Neural cell (in vitro differentiated cells): ENCODE results near the gene MFSD2A. TPM values are rescaled to one million over a fixed set of nuclear protein-coding genes. Genes with fewer than 3 reads are reported as not detected.

Experiments used
- H2AFZ ChIP-seq: fragments of 200-600, 300-800 bp; sonication (generic), shearing (Covaris generic); 2 replicates; pipeline ENCODE4 v1.6.0; 2014; ENCODE audit warnings: low read depth, mild to moderate bottlenecking, antibody characterized with exemption, low read length, moderate library complexity
- H3F3A ChIP-seq: fragments of 200-600 bp; shearing (Covaris generic); 2 replicates; pipeline ENCODE4 v1.6.1; 2016; ENCODE audit warnings: mild to moderate bottlenecking, moderate library complexity, mixed read lengths, antibody characterized with exemption, low read length; ENCODE audit not compliant: insufficient read depth, poor library complexity, severe bottlenecking
- H3K27ac ChIP-seq: fragments of 200-600, 300-800 bp; sonication (generic), shearing (Covaris generic); 2 replicates; pipeline ENCODE4 v1.5.1; 2014; ENCODE audit warnings: mild to moderate bottlenecking, low read length, moderate library complexity
- H3K27me3 ChIP-seq: fragments of 300-800, 200-600 bp; sonication (generic), shearing (Covaris generic); 2 replicates; pipeline ENCODE4 v1.6.0; 2014; ENCODE audit warnings: mild to moderate bottlenecking, low read depth, low read length, moderate library complexity; ENCODE audit not compliant: insufficient read depth
- H3K36me3 ChIP-seq: fragments of 300-800, 200-600 bp; sonication (generic), shearing (Covaris generic); 2 replicates; pipeline ENCODE4 v1.5.1; 2014; ENCODE audit warnings: mild to moderate bottlenecking, antibody characterized with exemption, low read length, moderate library complexity; ENCODE audit not compliant: insufficient read depth
- H3K4me2 ChIP-seq: fragments of 300-800, 200-600 bp; sonication (generic), shearing (Covaris generic); 2 replicates; pipeline ENCODE4 v1.6.0; 2014; ENCODE audit warnings: mild to moderate bottlenecking, low read length
- H3K4me3 ChIP-seq: fragments of 300-800, 200-600 bp; sonication (generic), shearing (Covaris generic); 2 replicates; pipeline ENCODE4 v1.5.1; 2014; ENCODE audit warnings: mild to moderate bottlenecking, low read length, moderate library complexity
- H3K79me2 ChIP-seq: fragments of 200-600 bp; shearing (Covaris generic); replicated peaks from 2 replicates; pipeline ENCODE4 v1.6.0; 2014; ENCODE audit warnings: mild to moderate bottlenecking, low read length, moderate library complexity; ENCODE audit not compliant: insufficient read depth
- H3K9ac ChIP-seq: fragments of 300-800, 200-600 bp; sonication (generic), shearing (Covaris generic); 2 replicates; pipeline ENCODE4 v1.6.1; 2016; ENCODE audit warnings: mild to moderate bottlenecking, low read length, mixed read lengths
- H3K9me2 ChIP-seq: fragments of 200-600 bp; shearing (Covaris generic); 2 replicates; pipeline ENCODE4 v1.6.1; 2016; ENCODE audit warnings: mild to moderate bottlenecking, low read length, mixed read lengths; ENCODE audit not compliant: insufficient read depth
- H3K9me3 ChIP-seq: fragments of 200-600, 300-800 bp; sonication (generic), shearing (Covaris generic); 2 replicates; pipeline ENCODE4 v1.6.1; 2016; ENCODE audit warnings: mild to moderate bottlenecking, mixed run types, low read length, moderate library complexity, mixed read lengths
- H4K20me1 ChIP-seq: fragments of 200-600 bp; shearing (Covaris generic); 2 replicates; pipeline ENCODE4 v1.6.1; 2016; ENCODE audit warnings: mild to moderate bottlenecking, mixed run types; ENCODE audit not compliant: insufficient read depth
- EZH2 ChIP-seq: fragments of 200-600, 300-800 bp; shearing (Covaris generic), sonication (generic); IDR thresholded peaks from 2 replicates; pipeline ENCODE4 v1.6.1; 2014; ENCODE audit warnings: antibody characterized with exemption, low read length, borderline replicate concordance, mild to moderate bottlenecking; ENCODE audit not compliant: insufficient read depth, poor library complexity, severe bottlenecking
- MXI1 ChIP-seq: fragments of 450-650 bp; conservative IDR thresholded peaks from 2 replicates; pipeline ENCODE4 v1.6.1; 2014; ENCODE audit warnings: antibody characterized with exemption, mild to moderate bottlenecking; ENCODE audit not compliant: poor library complexity, severe bottlenecking
- POLR2AphosphoS5 ChIP-seq: IDR thresholded peaks from 2 replicates; pipeline ENCODE4 v1.6.1; 2012
- RAD21 ChIP-seq: fragments of 450-650 bp; conservative IDR thresholded peaks from 2 replicates; pipeline ENCODE4 v1.6.1; 2014; ENCODE audit warnings: antibody characterized with exemption, mild to moderate bottlenecking, moderate library complexity
- SMC3 ChIP-seq: fragments of 450-650 bp; conservative IDR thresholded peaks from 2 replicates; pipeline ENCODE4 v1.6.1; 2014; ENCODE audit warnings: antibody characterized with exemption, mild to moderate bottlenecking, moderate library complexity; ENCODE audit not compliant: poor library complexity
- TAF1 ChIP-seq: IDR thresholded peaks from 2 replicates; pipeline ENCODE4 v1.6.1; 2012; ENCODE audit warnings: low read depth
- polyA plus RNA-seq: library from polyadenylated mRNA; depleted of rRNA; stranded (reverse); fragments of >200 nt; gene quantifications from 2 replicates; pipeline ENCODE4 v1.2.3, GENCODE V29; 2014
- TF ChIP-seq, protein P1 (sequence below): IDR thresholded peaks from 2 replicates; pipeline ENCODE4 v1.6.1; 2012; ENCODE audit warnings: borderline replicate concordance
- TF ChIP-seq, protein P2 (sequence below): fragments of 450-650 bp; IDR thresholded peaks from 2 replicates; pipeline ENCODE4 v1.5.1; 2014; ENCODE audit warnings: antibody characterized with exemption, mild to moderate bottlenecking, moderate library complexity; ENCODE audit not compliant: poor library complexity, severe bottlenecking

MFSD2A gene
- polyA plus RNA-seq, 1 donor from 2014 or later, result 7.0 TPM

DNA sequence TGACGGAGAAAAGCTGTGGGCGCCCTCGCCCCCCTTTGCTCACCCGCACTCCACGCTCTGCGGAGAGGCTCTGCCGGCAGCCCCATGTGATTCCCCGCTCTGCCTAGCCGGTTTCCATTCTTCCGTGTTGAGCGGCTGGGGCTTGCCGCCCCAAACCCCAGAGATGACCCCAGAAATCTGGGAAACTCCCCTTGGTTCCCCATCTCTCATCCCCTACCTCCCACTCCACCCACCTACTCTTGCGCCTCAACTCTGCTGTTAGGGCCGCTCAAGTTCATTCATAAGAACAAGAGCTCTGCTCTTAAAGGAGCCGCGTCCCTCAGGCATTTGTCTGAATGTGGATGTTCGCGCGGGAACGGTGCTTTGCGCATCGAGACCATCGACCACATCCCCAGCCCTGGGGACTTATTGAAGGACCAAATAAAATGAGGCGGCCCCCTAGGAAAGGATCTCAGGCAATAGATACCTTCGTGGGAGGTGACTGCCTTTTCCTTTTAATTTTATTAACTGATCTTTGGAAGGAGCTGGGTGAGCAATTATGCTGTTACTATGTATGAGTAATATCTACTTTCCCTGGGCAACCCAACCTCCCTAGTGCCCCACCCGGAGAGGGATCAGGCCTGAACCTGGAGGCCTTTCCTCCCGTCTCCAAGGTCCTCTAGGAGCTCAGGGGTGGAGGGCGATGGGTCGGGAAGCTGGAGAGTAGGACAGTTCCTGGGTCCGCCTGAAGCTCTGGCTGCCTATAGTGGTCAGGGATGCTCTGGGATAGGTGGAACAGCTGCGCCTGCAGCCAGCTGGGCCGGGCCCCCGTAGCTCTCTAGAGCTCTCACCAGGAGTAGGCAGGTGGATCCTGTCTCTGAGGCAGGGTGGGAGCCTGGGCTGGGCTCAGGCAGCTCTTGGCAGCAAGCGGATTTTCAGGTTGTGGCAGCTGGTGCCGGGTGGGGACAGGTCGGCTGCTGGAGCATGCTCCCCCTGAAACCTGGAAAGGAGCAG is 898 bp downstream of the MFSD2A start:
- Histone ChIP-seq H3F3A (no peaks in the 10 kb centered on the region), H3K27ac (no peak overlapping the region), H3K4me3 (peak overlapping the region; percentile 86), H3K9ac (peak overlapping the region; percentile 65), H3K79me2 (no peaks in the 10 kb centered on the region), H3K36me3 (no peaks in the 10 kb centered on the region), H2AFZ (peak overlapping the region; percentile 66), H3K27me3 (peaks cover 5% of the 10 kb centered on the region), H3K4me2 (peak overlapping the region; percentile 75), H3K9me3 (no peaks in the 10 kb centered on the region), H4K20me1 (no peaks in the 10 kb centered on the region), H3K9me2 (no peaks in the 10 kb centered on the region)
- TF ChIP-seq TAF1, result no peak
- no peak for TF ChIP-seq POLR2AphosphoS5
- TF ChIP-seq, protein P1, sequence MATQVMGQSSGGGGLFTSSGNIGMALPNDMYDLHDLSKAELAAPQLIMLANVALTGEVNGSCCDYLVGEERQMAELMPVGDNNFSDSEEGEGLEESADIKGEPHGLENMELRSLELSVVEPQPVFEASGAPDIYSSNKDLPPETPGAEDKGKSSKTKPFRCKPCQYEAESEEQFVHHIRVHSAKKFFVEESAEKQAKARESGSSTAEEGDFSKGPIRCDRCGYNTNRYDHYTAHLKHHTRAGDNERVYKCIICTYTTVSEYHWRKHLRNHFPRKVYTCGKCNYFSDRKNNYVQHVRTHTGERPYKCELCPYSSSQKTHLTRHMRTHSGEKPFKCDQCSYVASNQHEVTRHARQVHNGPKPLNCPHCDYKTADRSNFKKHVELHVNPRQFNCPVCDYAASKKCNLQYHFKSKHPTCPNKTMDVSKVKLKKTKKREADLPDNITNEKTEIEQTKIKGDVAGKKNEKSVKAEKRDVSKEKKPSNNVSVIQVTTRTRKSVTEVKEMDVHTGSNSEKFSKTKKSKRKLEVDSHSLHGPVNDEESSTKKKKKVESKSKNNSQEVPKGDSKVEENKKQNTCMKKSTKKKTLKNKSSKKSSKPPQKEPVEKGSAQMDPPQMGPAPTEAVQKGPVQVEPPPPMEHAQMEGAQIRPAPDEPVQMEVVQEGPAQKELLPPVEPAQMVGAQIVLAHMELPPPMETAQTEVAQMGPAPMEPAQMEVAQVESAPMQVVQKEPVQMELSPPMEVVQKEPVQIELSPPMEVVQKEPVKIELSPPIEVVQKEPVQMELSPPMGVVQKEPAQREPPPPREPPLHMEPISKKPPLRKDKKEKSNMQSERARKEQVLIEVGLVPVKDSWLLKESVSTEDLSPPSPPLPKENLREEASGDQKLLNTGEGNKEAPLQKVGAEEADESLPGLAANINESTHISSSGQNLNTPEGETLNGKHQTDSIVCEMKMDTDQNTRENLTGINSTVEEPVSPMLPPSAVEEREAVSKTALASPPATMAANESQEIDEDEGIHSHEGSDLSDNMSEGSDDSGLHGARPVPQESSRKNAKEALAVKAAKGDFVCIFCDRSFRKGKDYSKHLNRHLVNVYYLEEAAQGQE, result no peak
- peak; percentile 9 for TF ChIP-seq RAD21
- peak; percentile 69 for TF ChIP-seq MXI1

DNA sequence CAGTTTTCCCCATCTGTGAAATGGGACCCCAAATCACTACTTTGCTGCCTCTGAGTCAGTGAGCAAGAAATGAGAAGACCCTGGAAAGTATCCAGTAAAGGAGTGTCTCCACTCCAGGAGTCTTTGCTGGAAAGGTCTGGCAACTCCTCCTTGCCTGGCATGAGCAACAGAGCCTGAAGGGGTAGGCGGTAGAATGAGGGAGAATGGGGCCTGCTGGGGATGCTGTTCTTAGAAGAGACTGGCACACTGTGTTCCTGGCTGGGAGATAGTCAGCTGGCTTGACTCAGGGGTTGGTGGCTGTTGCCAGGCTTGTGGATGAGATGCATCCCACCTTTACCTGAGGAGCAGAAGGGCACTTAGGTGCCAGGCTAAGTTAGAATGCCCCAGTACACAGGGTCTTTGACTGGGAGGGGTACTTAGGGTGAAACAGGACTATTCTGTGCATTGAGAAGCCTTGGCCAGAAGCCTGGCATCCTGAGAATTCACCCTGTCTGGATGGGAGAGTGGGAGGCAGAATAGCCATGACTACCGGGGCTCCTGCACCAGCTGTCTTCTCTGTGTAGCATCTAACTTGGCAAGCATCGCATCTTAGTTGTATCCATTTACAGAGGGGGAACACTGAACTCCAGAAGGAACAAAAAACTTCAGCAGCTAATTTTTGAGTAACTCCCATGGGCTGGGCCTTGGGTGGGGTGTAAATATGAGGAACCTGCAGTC is 2.5 kb downstream of the MFSD2A start:
- Histone ChIP-seq H2AFZ (no peak overlapping the region), H3K4me3 (no peak overlapping the region), H3K27ac (no peak overlapping the region), H3K9ac (no peak overlapping the region), H3F3A (no peaks in the 10 kb centered on the region), H3K4me2 (no peak overlapping the region), H3K9me2 (no peaks in the 10 kb centered on the region), H4K20me1 (no peaks in the 10 kb centered on the region), H3K36me3 (no peaks in the 10 kb centered on the region), H3K27me3 (peaks cover 5% of the 10 kb centered on the region), H3K9me3 (no peaks in the 10 kb centered on the region), H3K79me2 (no peaks in the 10 kb centered on the region)
- TF ChIP-seq SMC3, result no peak
- TF ChIP-seq, protein P2, sequence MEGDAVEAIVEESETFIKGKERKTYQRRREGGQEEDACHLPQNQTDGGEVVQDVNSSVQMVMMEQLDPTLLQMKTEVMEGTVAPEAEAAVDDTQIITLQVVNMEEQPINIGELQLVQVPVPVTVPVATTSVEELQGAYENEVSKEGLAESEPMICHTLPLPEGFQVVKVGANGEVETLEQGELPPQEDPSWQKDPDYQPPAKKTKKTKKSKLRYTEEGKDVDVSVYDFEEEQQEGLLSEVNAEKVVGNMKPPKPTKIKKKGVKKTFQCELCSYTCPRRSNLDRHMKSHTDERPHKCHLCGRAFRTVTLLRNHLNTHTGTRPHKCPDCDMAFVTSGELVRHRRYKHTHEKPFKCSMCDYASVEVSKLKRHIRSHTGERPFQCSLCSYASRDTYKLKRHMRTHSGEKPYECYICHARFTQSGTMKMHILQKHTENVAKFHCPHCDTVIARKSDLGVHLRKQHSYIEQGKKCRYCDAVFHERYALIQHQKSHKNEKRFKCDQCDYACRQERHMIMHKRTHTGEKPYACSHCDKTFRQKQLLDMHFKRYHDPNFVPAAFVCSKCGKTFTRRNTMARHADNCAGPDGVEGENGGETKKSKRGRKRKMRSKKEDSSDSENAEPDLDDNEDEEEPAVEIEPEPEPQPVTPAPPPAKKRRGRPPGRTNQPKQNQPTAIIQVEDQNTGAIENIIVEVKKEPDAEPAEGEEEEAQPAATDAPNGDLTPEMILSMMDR, result no peak
- no peak for TF ChIP-seq EZH2
- no peak for TF ChIP-seq RAD21
- TF ChIP-seq, protein P1, result no peak
